GM18519 (cell line): Measurements from ENCODE around the gene OR8H3.
"Not testable (repeated sequence)": the region's sequence is repeated elsewhere in the genome, so short reads cannot be mapped to it uniquely, and the experiment has no call there.

Experiments used
- ATAC-seq: cut with Tn5 transposase; IDR thresholded peaks from one replicate; pipeline ENCODE4 v1.9.1; 2021; ENCODE audit warnings: mild to moderate bottlenecking, moderate library complexity; ENCODE audit not compliant: unreplicated experiment, low FRiP score

The OR8H3 gene, protein sequence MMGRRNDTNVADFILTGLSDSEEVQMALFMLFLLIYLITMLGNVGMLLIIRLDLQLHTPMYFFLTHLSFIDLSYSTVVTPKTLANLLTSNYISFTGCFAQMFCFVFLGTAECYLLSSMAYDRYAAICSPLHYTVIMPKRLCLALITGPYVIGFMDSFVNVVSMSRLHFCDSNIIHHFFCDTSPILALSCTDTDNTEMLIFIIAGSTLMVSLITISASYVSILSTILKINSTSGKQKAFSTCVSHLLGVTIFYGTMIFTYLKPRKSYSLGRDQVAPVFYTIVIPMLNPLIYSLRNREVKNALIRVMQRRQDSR

DNA sequence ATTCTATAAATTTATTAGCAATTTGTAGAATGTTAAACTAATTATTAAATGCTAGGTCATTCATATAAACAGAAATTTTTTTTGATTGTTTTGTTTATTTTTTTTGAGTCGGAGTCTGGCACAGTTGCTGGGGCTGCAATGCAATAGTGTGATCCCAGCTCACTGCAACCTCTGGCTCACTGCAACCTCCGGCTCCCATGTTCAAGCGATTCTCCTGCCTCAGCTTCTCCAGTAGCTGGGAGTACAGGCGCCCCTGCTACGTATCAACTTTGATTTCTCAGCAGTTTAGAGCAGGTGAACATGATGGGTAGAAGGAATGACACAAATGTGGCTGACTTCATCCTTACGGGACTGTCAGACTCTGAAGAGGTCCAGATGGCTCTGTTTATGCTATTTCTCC lies at the start of gene OR8H3:
OR8H3 (plus strand) TSS at position 301 of the 400 bp plus-strand sequence; CDS start at position 301, 0 bp downstream.
- no peak for ATAC-seq

DNA sequence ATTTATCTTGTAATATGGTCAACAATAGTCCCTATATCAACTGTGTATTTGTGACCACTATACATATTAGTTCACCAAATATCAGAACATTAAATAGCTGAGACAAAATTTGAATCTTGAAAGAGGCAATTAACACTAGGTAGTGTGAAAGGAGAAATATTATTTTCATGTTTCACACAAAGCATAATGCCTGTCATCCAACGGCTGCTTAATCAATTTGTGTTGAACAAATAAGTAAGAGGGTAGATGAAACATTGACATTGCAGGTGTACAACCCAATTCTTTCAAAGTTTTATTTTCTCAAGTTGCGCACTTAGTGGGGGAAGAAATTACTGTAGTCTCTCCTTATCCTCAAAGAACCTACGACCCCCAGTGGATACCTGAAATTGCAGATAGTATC lies 32.5 kb upstream of the OR8H3 start:
- ATAC-seq = no peak

DNA sequence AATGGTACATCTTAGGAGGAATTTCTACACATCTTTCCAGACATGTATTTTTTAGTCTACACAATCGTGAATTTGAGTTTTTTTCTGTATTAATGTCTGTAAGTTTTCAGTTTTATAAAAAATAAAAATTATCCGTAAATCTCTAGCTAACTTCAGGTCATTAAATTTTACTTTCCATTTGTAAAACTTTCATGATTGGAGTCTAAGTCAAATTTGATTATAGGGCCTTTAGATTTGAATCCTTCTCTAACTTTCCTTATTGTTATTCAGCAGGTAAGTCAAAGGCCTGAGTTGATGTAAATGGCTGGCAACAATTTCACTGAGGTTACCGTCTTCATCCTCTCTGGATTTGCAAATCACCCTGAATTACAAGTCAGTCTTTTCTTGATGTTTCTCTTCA lies 29.2 kb upstream of the OR8H3 start, which contains the start of gene OR8I2:
OR8I2 (plus strand) TSS at position 301 of the 400 bp plus-strand sequence; CDS start at position 301, 0 bp downstream.
- no peak for ATAC-seq

DNA sequence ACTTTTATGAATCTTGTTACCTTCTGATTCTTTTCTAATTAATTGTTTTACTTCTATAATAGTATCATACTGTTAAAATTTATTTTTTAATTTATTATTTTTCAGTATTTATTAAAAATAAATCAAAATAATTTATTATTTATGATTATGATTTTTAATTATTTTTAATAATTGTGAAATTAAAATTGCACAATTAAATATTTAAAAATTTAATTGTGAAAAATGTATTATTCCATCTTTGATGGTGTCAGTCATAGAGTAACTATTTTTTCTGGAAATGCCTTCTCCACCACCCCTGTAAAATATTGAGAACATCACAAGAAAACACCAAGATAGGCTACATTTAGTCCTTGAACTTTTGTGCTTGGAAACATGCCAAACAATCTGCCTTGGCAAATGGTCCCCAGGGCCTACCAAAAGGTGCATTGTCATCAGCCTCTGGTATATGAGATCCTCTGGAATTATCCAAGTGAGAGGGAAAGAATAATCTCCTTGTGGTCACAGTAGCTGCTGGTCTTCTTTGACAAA lies 18.9 kb upstream of the OR8H3 start, which contains the start of gene OR8H2:
OR8H2 (plus strand) TSS at position 478 of the 528 bp plus-strand sequence. CDS start 1,356 bp downstream, outside the sequence.
- ATAC-seq = no peak

DNA sequence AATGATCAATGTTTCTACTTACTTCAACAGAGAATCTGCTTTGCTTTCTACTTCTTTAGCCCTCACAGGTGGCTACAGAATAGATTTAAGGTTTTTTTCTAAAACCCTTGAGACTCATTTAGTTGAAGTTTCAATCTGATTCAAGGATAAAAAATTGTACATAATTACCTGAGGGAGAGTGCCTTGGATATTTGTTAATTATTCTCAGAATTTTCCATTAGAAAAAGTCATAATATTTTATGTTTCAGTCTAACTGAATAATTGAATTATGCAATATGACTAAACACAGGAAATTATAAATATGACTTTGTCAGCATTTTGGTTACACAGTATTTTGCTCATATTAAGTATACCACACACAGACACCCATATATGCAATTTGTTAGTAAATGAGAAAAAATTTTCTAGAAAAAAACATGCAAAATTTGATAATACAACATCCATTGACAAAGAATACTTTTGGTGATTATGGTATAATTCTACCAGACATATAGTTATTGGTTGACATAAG lies 18.0 kb downstream of the OR8H3 start, which contains the start of gene OR8J3:
OR8J3 (minus strand) TSS at position 51 of the 511 bp plus-strand sequence. CDS start 2,483 bp downstream, outside the sequence.
- ATAC-seq = no peak

DNA sequence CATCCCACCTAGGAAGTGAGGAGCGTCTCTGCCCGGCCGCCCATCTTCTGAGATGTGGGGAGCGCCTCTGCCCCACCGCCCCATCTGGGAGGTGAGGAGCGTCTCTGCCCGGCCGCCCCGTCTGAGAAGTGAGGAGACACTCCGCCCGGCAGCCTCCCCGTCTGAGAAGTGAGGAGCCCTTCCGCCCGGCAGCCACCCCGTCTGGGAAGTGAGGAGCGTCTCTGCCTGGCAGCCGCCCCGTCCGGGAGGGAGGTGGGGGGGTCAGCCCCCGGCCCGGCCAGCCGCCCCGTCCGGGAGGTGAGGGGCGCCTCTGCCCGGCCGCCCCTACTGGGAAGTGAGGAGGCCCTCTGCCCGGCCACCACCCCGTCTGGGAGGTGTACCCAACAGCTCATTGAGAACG lies 21.5 kb downstream of the OR8H3 start:
- not testable (repeated sequence) for ATAC-seq

DNA sequence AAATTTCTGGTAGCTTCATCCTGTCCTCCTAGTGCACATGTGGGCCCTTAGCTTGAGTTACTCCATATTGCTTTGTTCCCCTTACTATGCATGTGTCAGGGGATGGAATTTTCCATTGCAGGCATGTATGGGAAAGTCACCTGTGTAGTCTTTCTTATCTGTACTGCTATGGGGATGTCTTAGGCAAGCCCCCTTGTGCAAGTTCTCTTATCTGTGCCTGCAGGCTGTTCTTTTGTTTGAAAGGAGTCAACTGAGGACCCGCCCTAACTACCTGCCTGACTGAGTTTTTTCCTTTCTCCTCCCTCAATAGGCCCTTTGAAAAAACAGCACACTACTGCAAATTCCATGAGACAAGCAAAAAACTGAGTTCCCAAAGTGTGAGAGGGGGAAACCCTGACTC lies 29.2 kb downstream of the OR8H3 start:
- ATAC-seq = no peak

DNA sequence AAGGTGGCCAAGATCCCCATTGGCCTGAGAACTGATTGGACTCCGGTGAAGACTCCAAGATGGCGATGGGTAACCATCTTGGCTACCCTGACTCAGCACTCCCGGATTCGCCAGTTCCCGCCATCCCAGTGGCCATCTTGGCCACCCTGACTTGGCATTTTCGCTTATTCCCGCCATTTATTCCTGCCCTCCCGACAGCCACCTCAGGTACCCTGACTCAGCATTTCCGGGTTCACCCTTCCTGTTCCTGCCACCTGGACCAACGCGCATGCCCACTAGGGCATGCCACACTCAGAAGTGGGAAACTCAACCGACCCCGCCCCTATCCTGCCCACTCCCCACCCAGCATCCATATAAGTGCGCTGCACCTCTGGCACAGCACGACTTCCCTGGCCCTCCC lies 30.2 kb downstream of the OR8H3 start:
- no peak for ATAC-seq

DNA sequence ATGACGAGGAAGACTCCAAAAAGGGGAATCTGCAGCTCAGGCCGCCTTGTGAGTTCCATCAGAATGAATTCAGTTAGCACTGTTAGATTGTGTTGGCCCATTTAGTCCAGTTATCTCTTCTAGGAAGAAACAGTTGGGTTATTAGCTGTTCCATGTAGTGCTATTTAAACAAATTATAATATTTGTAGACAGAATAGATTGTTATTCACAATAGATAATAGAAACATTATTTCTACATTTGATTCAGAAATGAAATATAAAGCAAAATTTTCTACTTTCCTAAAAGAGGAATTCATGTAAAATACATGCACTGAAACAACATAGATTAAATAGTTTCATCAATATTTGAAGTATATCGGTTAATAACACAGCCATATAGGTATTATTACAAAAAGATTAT lies 38.0 kb downstream of the OR8H3 start, which contains the start of gene OR8K5:
OR8K5 (minus strand) TSS at position 101 of the 400 bp plus-strand sequence; CDS start at position 101, 0 bp downstream.
- ATAC-seq = no peak

DNA sequence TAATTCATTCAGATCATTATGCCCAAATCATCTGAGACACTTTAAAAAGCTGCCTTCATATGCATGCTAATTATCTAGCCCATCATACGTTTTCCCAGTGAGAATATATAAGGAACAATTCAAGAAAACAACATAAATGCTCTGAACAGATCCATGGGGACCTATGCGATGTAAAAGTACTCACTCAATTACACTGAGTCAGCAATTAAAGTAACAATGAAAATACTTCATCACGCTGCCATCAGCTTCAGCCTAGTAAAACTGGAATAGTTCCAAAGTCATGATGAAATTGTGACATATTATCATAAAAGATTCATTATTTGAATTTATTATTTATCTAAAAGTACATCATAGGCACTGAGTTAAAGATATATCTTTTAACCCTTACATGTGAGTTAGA lies 41.6 kb downstream of the OR8H3 start:
- ATAC-seq = no peak

DNA sequence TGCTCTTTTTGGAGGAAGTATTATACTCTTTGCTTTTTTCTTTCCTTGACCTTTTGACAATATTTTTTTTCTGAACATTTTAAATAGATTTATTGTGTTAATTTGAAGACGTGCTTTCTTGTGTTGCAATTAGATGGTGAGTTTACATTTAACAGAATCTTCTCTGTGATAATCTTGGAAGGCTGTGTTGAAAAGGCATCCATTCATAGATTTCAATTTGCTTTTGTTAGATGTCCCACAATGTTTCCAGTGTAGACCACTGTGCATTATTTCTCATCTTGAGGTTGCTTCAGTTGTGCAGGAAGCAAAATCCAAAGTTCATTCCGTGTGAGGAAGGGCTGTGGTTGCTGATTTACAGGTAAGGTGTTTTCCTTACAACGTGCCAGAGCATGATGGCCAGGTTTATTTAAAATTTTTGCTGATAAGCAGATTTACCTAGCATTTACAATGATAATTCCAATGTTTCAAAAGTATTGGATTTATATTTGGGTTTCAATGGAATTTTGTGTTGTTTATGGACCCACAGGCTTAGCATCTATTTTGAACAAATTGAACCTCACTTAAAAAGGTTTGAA lies 50.2 kb downstream of the OR8H3 start:
- no peak for ATAC-seq
